T-cell (primary cell): Measurements from ENCODE around the gene USP37. TPM values are rescaled to one million over a fixed set of nuclear protein-coding genes. Genes with fewer than 3 reads are reported as not detected.
A peak's percentile ranks its signal among the peaks of the same experiment; 100 is the strongest.

ENCODE experiments used
- ATAC-seq, 4 experiments: fragments of 200-7000 bp in 3 of 4; fragments of 150-1000 bp in 1 of 4; cut with Tn5 transposase; replicated peaks in 1 of 4; 1 replicate in 3 of 4; 2 replicates in 1 of 4; pipeline ENCODE4 v1.10.0; 2021; ENCODE audit warnings: moderate library complexity in 3 of 4, mild to moderate bottlenecking in 2 of 4, moderate number of reproducible peaks in 1 of 4
- CTCF ChIA-PET, 2 donors: fragments of 300-600 bp; sonication (Branson Sonifier 250); formaldehyde crosslinking; loops; one replicate each; lab custom pipeline; 2022; ENCODE audit warnings: antibody characterized with exemption in 2 of 2; lab: Charles Lee
- POLR2A ChIA-PET, 2 donors: fragments of 300-600 bp; sonication (Branson Sonifier 250); formaldehyde crosslinking; loops; one replicate each; lab custom pipeline; 2022; ENCODE audit warnings: antibody characterized with exemption in 2 of 2; lab: Charles Lee
- DNase-seq, 35 experiments: peaks; one replicate each; pipeline versions ENCODE4 v3.0.0 to v3.0.0-alpha.2; 2013 to 2023
- H3K27ac ChIP-seq: one replicate; pipeline ENCODE4 v1.5.1; 2013; ENCODE audit warnings: low read length
- H3K27me3 ChIP-seq, 2 experiments: replicated peaks in 1 of 2; 1 replicate in 1 of 2; 2 replicates in 1 of 2; pipeline versions ENCODE4 v1.6.1 to v1.7.0; 2013; ENCODE audit warnings: low read length in 1 of 2, mixed read lengths in 1 of 2; ENCODE audit not compliant: control insufficient read depth in 2 of 2, insufficient read depth in 2 of 2; ENCODE audit errors: extremely low read depth in 1 of 2
- H3K36me3 ChIP-seq, 2 donors: 1 replicate in 1 of 2; 2 replicates in 1 of 2; pipeline versions ENCODE4 v1.6.1 to v1.7.0; 2013; ENCODE audit warnings: low read length in 1 of 2; ENCODE audit not compliant: control insufficient read depth in 2 of 2, insufficient read depth in 1 of 2; ENCODE audit errors: extremely low read depth in 1 of 2
- H3K4me1 ChIP-seq, 2 experiments: 1 replicate in 1 of 2; 2 replicates in 1 of 2; pipeline versions ENCODE4 v1.6.1 to v1.7.0; 2013; ENCODE audit warnings: low read length in 2 of 2, mixed read lengths in 1 of 2; ENCODE audit not compliant: insufficient read depth in 2 of 2, control insufficient read depth in 1 of 2; ENCODE audit errors: extremely low read depth in 1 of 2
- H3K4me3 ChIP-seq, 2 donors: 1 replicate in 1 of 2; 2 replicates in 1 of 2; pipeline versions ENCODE4 v1.5.1 to v1.7.0; 2013; ENCODE audit warnings: mild to moderate bottlenecking in 2 of 2, low read length in 1 of 2, moderate library complexity in 1 of 2; ENCODE audit not compliant: control insufficient read depth in 1 of 2; ENCODE audit errors: extremely low read depth in 1 of 2
- H3K9me3 ChIP-seq: 2 replicates; pipeline ENCODE4 v1.7.0; 2013
- H3K27ac Mint-ChIP-seq, 2 donors: one replicate each; pipeline ENCODE4 v1.8.0; 2020 to 2021; ENCODE audit warnings: mild to moderate bottlenecking in 2 of 2, mixed read lengths in 2 of 2
- H3K27me3 Mint-ChIP-seq, 2 donors: one replicate each; pipeline ENCODE4 v1.8.0; 2021 to 2022; ENCODE audit warnings: mixed read lengths in 2 of 2
- H3K36me3 Mint-ChIP-seq: one replicate; pipeline ENCODE4 v1.8.0; 2021; ENCODE audit warnings: mixed read lengths
- H3K4me1 Mint-ChIP-seq, 3 donors: one replicate each; pipeline ENCODE4 v1.8.0; 2020 to 2022; ENCODE audit warnings: mixed read lengths in 3 of 3, mild to moderate bottlenecking in 1 of 3
- H3K4me3 Mint-ChIP-seq, 3 donors: one replicate each; pipeline ENCODE4 v1.8.0; 2020 to 2022; ENCODE audit warnings: mild to moderate bottlenecking in 3 of 3, mixed read lengths in 3 of 3, moderate library complexity in 3 of 3
- H3K9me3 Mint-ChIP-seq, 3 donors: one replicate each; pipeline ENCODE4 v1.8.0; 2020 to 2022; ENCODE audit warnings: mixed read lengths in 3 of 3
- WGBS: methylation state at CpG from one replicate; pipeline ENCODE4 v1.1.5; 2013; ENCODE audit warnings: missing lambda C conversion rate; ENCODE audit not compliant: insufficient coverage; 5-methylcytosine and 5-hydroxymethylcytosine counted together
- total RNA-seq, 35 experiments: library from RNA in 6 of 35; stranded (reverse) in 6 of 35; fragments of 120-200 nt in 1 of 35; gene quantifications; one replicate each; pipeline versions ENCODE4 v1.2.1 to v1.2.4 and lab custom pipeline; 2013 to 2026

USP37 gene
- total RNA-seq, 5 donors from 2014 or later (not counting 1 experiment from before 2014, with no cell fraction given): 19.5 to 28.8 (median 22.9) TPM

GRCh38 chr2:218406209-218406948 is 161.8 kb downstream of the USP37 start:
- H3K36me3 ChIP-seq: peaks cover 14 to 32% of the 10 kb centered on the region in 2 donors
- peak overlapping the region; percentile 71 for H3K27ac ChIP-seq
- WGBS: 0% methylated on average over 28 of the region's 56 CpGs
- peak overlapping the region; percentile 49 to 60 for H3K4me3 ChIP-seq
- Mint-ChIP-seq H3K4me3 (peak overlapping the region; percentile 78 to 95 (median 79)), H3K27ac (peak overlapping the region; percentile 87 to 91), H3K27me3 (no peaks in the 10 kb centered on the region), H3K4me1 (peaks cover 49 to 57% (median 56%) of the 10 kb centered on the region in 3 donors), H3K9me3 (no peaks in the 10 kb centered on the region), H3K36me3 (peaks cover 13% of the 10 kb centered on the region)
- no peaks in the 10 kb centered on the region for H3K27me3 ChIP-seq
- CTCF ChIA-PET: interaction anchor here (0.9 to 1.4 kb wide), 7 partner anchors 10 to 161 kb away, joined by 3 to 8 read pairs (median 4); partner anchors contain the start of genes AAMP (in 1 of the 2), PNKD (in 1 of the 2) and USP37 (in 1 of the 2)
- POLR2A ChIA-PET: interaction anchor here in 1 of 2 donors (0.6 kb wide), 1 partner anchor 128 kb away, joined by 4 read pairs; no protein-coding TSS in a partner anchor
- DNase-seq (peak; percentile 80 to 98 (median 88)), ATAC-seq (peak; percentile 76 to 80 (median 80))
- no peaks in the 10 kb centered on the region for H3K9me3 ChIP-seq
- H3K4me1 ChIP-seq: peaks cover 19 to 68% of the 10 kb centered on the region in 2 experiments

- 0% methylated on average over 8 of the region's 15 CpGs for WGBS
- peak; percentile 21 to 25 (median 24) for ATAC-seq
- ChIA-PET POLR2A (interaction anchor here in 1 of 2 donors (0.6 kb wide), 1 partner anchor 127 kb away, joined by 4 read pairs; no protein-coding TSS in a partner anchor), CTCF (interaction anchor here in 1 of 2 donors (0.6 to 1.1 kb wide), 2 partner anchors 61 to 110 kb away, joined by 3 to 4 read pairs; no protein-coding TSS in a partner anchor)
- H3K36me3 Mint-ChIP-seq: peaks cover 13% of the 10 kb centered on the region
- Histone ChIP-seq H3K4me1 (peaks cover 22 to 74% of the 10 kb centered on the region in 2 experiments), H3K9me3 (no peaks in the 10 kb centered on the region), H3K27ac (peak overlapping the region; percentile 70), H3K27me3 (no peaks in the 10 kb centered on the region), H3K4me3 (peak overlapping the region; percentile 38 to 44), H3K36me3 (peaks cover 14 to 33% of the 10 kb centered on the region in 2 donors)
- H3K4me1 Mint-ChIP-seq: peaks cover 52 to 61% (median 59%) of the 10 kb centered on the region in 3 donors
- no peaks in the 10 kb centered on the region for H3K9me3 Mint-ChIP-seq
- peak overlapping the region; percentile 86 to 89 for H3K27ac Mint-ChIP-seq
- H3K27me3 Mint-ChIP-seq: no peaks in the 10 kb centered on the region
- DNase-seq: peak in 1 of 35 experiments; percentile 38
- H3K4me3 Mint-ChIP-seq: peak overlapping the region; percentile 78 to 95 (median 79)
Measured at GRCh38 chr2:218405746-218406208, 162.4 kb downstream of the USP37 start.

GRCh38 chr2:218405086-218405745 is 162.9 kb downstream of the USP37 start:
- H3K36me3 ChIP-seq: peaks cover 14 to 33% of the 10 kb centered on the region in 2 donors
- peak overlapping the region; percentile 70 for H3K27ac ChIP-seq
- no peaks in the 10 kb centered on the region for H3K9me3 Mint-ChIP-seq
- ChIA-PET CTCF (interaction anchor here in 1 of 2 donors (0.6 to 1.1 kb wide), 3 partner anchors 9 to 109 kb away, joined by 3 to 4 read pairs (median 3); no protein-coding TSS in a partner anchor), POLR2A (interaction anchor here in 1 of 2 donors (0.6 to 0.7 kb wide), 2 partner anchors 15 to 127 kb away, joined by 3 to 4 read pairs; no protein-coding TSS in a partner anchor)
- peak overlapping the region; percentile 86 to 89 for H3K27ac Mint-ChIP-seq
- H3K4me3 Mint-ChIP-seq: peak overlapping the region; percentile 78 to 95 (median 79)
- peak overlapping the region; percentile 17 to 44 for H3K4me3 ChIP-seq
- WGBS: no CpG with 5 or more reads among the region's 8 CpGs
- peaks cover 13% of the 10 kb centered on the region for H3K36me3 Mint-ChIP-seq
- no peaks in the 10 kb centered on the region for H3K27me3 Mint-ChIP-seq
- H3K27me3 ChIP-seq: no peaks in the 10 kb centered on the region
- DNase-seq (peak in 2 of 35 experiments; percentile 5 to 28), ATAC-seq (no peak)
- H3K9me3 ChIP-seq: no peaks in the 10 kb centered on the region
- H3K4me1 ChIP-seq: peaks cover 22 to 76% of the 10 kb centered on the region in 2 experiments
- H3K4me1 Mint-ChIP-seq: peaks cover 52 to 61% (median 59%) of the 10 kb centered on the region in 3 donors

GRCh38 chr2:218404351-218405085 is 163.6 kb downstream of the USP37 start:
- H3K4me3 Mint-ChIP-seq: peak overlapping the region in 1 of 3 donors; percentile 32
- Histone ChIP-seq H3K27ac (peak overlapping the region; percentile 23), H3K4me1 (peaks cover 22 to 76% of the 10 kb centered on the region in 2 experiments), H3K4me3 (no peak overlapping the region), H3K36me3 (peaks cover 14 to 33% of the 10 kb centered on the region in 2 donors), H3K27me3 (no peaks in the 10 kb centered on the region), H3K9me3 (no peaks in the 10 kb centered on the region)
- no peaks in the 10 kb centered on the region for H3K9me3 Mint-ChIP-seq
- ChIA-PET CTCF (interaction anchor here (0.5 to 1.1 kb wide), 6 partner anchors 8 to 244 kb away, joined by 3 to 4 read pairs (median 3); no protein-coding TSS in a partner anchor), POLR2A (interaction anchor here in 1 of 2 donors (0.7 kb wide), 2 partner anchors 16 to 137 kb away, joined by 3 to 4 read pairs; no protein-coding TSS in a partner anchor)
- 83% methylated on average over 10 of the region's 16 CpGs for WGBS
- H3K4me1 Mint-ChIP-seq: peaks cover 52 to 61% (median 59%) of the 10 kb centered on the region in 3 donors
- ATAC-seq (no peak), DNase-seq (peak in 1 of 35 experiments; percentile 7)
- peaks cover 13% of the 10 kb centered on the region for H3K36me3 Mint-ChIP-seq
- no peaks in the 10 kb centered on the region for H3K27me3 Mint-ChIP-seq
- H3K27ac Mint-ChIP-seq: peak overlapping the region in 1 of 2 donors; percentile 49

GRCh38 chr2:218403810-218404209 is 164.3 kb downstream of the USP37 start:
- Histone ChIP-seq H3K4me3 (no peak overlapping the region), H3K27me3 (no peaks in the 10 kb centered on the region), H3K27ac (no peak overlapping the region), H3K36me3 (peaks cover 14 to 33% of the 10 kb centered on the region in 2 donors), H3K4me1 (peaks cover 22 to 82% of the 10 kb centered on the region in 2 experiments), H3K9me3 (no peaks in the 10 kb centered on the region)
- DNase-seq (no peak), ATAC-seq (no peak)
- H3K27ac Mint-ChIP-seq: peak overlapping the region; percentile 49 to 84
- H3K36me3 Mint-ChIP-seq: peaks cover 13% of the 10 kb centered on the region
- 96% methylated on average over 3 of the region's 7 CpGs for WGBS
- H3K4me1 Mint-ChIP-seq: peaks cover 52 to 61% (median 59%) of the 10 kb centered on the region in 3 donors
- H3K4me3 Mint-ChIP-seq: peak overlapping the region in 2 of 3 donors; percentile 31 to 32
- no peaks in the 10 kb centered on the region for H3K27me3 Mint-ChIP-seq
- CTCF ChIA-PET: interaction anchor here in 1 of 2 donors (0.5 to 0.7 kb wide), 2 partner anchors 173 to 245 kb away, joined by 3 read pairs; no protein-coding TSS in a partner anchor
- POLR2A ChIA-PET: no interaction called here
- no peaks in the 10 kb centered on the region for H3K9me3 Mint-ChIP-seq
